Measurements from ENCODE around the gene SH2B2. TPM values are rescaled to one million over a fixed set of nuclear protein-coding genes. Genes with fewer than 3 reads are reported as not detected.

SH2B2 gene
- total and polyA plus RNA-seq, 2 donors (not counting 1 experiment from before 2014, with no cell fraction given), result 0.18 to 2.0 TPM

DNA sequence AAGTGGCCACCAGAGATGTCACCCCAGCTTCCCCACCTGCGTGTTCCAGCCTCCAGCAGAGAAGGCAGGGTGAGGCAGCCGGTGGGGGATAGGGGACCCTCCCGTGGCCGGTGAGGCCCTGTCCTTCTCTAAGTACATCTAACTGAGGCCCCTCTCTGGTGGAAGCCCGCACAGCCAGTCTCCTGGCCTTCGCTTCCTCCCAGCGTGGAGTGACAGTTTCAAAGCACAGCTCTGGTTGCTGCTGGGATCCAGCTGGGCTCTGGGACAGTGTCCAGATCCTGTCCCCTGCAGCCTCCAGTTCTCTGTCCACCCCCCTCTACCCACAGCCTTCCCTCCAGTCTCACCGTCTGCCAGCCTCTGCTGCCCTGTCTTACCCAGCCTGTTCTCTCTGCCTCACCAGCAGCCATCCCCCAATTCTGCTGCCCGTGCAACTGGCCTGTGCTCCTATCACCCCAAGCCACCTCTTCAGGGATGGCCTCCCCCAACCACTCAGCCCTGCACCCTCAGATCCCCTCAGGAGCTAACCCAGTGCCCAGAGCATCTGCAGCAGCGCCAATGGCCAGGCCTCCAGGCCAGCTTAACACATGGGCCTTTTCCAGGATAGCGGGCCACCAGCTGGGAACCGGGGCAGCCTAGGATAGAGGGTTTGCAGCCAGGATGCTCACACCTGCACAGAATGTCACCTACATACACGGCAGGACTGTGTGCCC, 16.3 kb upstream of the SH2B2 start:
- Histone ChIP-seq H2AFZ (ENCODE audit: low read length) (no peak overlapping the region), H3K9me3 (ENCODE audit: control insufficient read depth, insufficient read depth, low read depth, low read length) (no peaks in the 10 kb centered on the region), H3K4me2 (ENCODE audit: extremely low read depth, insufficient read depth, low read length) (no peak overlapping the region), H3K4me1 (ENCODE audit: control insufficient read depth, extremely low read depth, insufficient read depth, low read length) (peaks cover 11% of the 10 kb centered on the region), H3K9ac (ENCODE audit: insufficient read depth, low read length) (no peak overlapping the region), H3K4me3 (replicated peaks in 1 of 4; ENCODE audit: control extremely low read depth in 1 of 4, insufficient read depth in 1 of 4, low read depth in 3 of 4, low read length in 4 of 4) (no peak overlapping the region), H3K27me3 (ENCODE audit: control insufficient read depth, insufficient read depth, low read length) (no peaks in the 10 kb centered on the region), H3K27ac (ENCODE audit: insufficient read depth, low read length) (no peak overlapping the region), H3K79me2 (ENCODE audit: control insufficient read depth, insufficient read depth, low read length) (no peaks in the 10 kb centered on the region), H3K36me3 (ENCODE audit: control insufficient read depth, insufficient read depth, low read length) (no peaks in the 10 kb centered on the region), H4K20me1 (ENCODE audit: control insufficient read depth, extremely low read depth, insufficient read depth, low read length) (no peaks in the 10 kb centered on the region)
- TF ChIP-seq, protein P1, sequence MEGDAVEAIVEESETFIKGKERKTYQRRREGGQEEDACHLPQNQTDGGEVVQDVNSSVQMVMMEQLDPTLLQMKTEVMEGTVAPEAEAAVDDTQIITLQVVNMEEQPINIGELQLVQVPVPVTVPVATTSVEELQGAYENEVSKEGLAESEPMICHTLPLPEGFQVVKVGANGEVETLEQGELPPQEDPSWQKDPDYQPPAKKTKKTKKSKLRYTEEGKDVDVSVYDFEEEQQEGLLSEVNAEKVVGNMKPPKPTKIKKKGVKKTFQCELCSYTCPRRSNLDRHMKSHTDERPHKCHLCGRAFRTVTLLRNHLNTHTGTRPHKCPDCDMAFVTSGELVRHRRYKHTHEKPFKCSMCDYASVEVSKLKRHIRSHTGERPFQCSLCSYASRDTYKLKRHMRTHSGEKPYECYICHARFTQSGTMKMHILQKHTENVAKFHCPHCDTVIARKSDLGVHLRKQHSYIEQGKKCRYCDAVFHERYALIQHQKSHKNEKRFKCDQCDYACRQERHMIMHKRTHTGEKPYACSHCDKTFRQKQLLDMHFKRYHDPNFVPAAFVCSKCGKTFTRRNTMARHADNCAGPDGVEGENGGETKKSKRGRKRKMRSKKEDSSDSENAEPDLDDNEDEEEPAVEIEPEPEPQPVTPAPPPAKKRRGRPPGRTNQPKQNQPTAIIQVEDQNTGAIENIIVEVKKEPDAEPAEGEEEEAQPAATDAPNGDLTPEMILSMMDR (conservative IDR thresholded peaks at IDR 0.05 in 1 of 2, IDR thresholded peaks at IDR 0.05 in 1 of 2; ENCODE audit: low read depth in 1 of 2, low read length in 2 of 2), result no peak
- TF ChIP-seq EZH2 (IDR thresholded peaks at IDR 0.05; ENCODE audit: low read length, missing control alignments), result no peak
- no peak for DNase-seq (ENCODE audit: low read depth in 2 of 2)

- H3K4me3 ChIP-seq (replicated peaks in 1 of 4; ENCODE audit: control extremely low read depth in 1 of 4, insufficient read depth in 1 of 4, low read depth in 3 of 4, low read length in 4 of 4), result no peak overlapping the region
- H3K27me3 ChIP-seq (ENCODE audit: control insufficient read depth, insufficient read depth, low read length), result no peaks in the 10 kb centered on the region
- H3K9me3 ChIP-seq (ENCODE audit: control insufficient read depth, insufficient read depth, low read depth, low read length), result no peaks in the 10 kb centered on the region
- TF ChIP-seq, protein P1 (conservative IDR thresholded peaks at IDR 0.05 in 1 of 2, IDR thresholded peaks at IDR 0.05 in 1 of 2; ENCODE audit: low read depth in 1 of 2, low read length in 2 of 2), result no peak
- no peak for TF ChIP-seq EZH2 (IDR thresholded peaks at IDR 0.05; ENCODE audit: low read length, missing control alignments)
- no peaks in the 10 kb centered on the region for H3K79me2 ChIP-seq (ENCODE audit: control insufficient read depth, insufficient read depth, low read length)
- H3K27ac ChIP-seq (ENCODE audit: insufficient read depth, low read length), result no peak overlapping the region
- no peak overlapping the region for H3K9ac ChIP-seq (ENCODE audit: insufficient read depth, low read length)
- no peaks in the 10 kb centered on the region for H3K36me3 ChIP-seq (ENCODE audit: control insufficient read depth, insufficient read depth, low read length)
- no peak overlapping the region for H2AFZ ChIP-seq (ENCODE audit: low read length)
- H3K4me2 ChIP-seq (ENCODE audit: extremely low read depth, insufficient read depth, low read length), result no peak overlapping the region
- peaks cover 11% of the 10 kb centered on the region for H3K4me1 ChIP-seq (ENCODE audit: control insufficient read depth, extremely low read depth, insufficient read depth, low read length)
- no peaks in the 10 kb centered on the region for H4K20me1 ChIP-seq (ENCODE audit: control insufficient read depth, extremely low read depth, insufficient read depth, low read length)
- DNase-seq (ENCODE audit: low read depth in 2 of 2), result no peak
Measured at GRCh38 chr7:102271158-102271798, 15.4 kb upstream of the SH2B2 start.

DNA sequence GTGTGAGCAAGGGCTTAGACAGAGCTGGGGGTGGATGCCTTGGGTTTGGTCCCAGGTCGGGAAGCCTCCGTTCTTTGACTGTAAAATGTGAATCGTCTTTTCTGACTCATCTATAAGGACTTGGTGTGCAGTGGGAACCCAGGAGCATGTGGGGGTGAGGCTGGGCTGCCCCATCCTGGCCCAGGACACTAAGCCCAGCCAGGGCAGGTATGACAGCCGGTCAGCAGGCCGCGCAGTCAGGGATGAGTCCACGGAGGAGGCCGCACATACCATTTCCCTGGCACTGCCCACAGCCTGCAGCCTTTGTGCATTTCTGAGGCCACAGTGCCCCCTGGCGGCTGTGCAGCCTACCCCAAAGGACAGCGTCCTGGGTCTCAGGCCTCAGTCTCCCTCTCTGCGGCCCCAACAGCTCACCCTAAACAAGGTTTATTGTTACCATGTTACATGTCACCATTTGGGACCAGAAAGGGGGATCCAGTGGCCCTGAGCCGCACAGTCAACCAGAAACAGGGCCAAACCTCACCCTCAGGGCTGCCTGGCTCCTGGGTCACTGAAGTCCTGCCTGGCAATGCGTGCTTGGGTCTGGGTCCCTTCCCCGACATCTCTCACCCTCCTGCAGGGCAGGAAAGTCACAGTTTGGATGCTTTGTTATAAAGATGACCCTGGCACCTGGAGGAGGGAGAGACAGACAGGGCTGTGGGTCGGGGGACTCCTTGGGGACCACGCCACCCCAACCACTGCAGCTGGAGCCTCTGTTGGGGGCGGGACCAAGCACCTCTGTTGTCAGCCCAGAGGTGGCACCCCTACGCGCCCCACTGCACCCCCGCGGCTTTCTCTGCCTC, 14.4 kb upstream of the SH2B2 start:
- no peaks in the 10 kb centered on the region for H3K36me3 ChIP-seq (ENCODE audit: control insufficient read depth, insufficient read depth, low read length)
- no peak overlapping the region for H3K27ac ChIP-seq (ENCODE audit: insufficient read depth, low read length)
- H3K9ac ChIP-seq (ENCODE audit: insufficient read depth, low read length), result no peak overlapping the region
- DNase-seq (ENCODE audit: low read depth in 2 of 2), result peak; percentile 58 to 67
- no peaks in the 10 kb centered on the region for H4K20me1 ChIP-seq (ENCODE audit: control insufficient read depth, extremely low read depth, insufficient read depth, low read length)
- peaks cover 11% of the 10 kb centered on the region for H3K4me1 ChIP-seq (ENCODE audit: control insufficient read depth, extremely low read depth, insufficient read depth, low read length)
- H3K27me3 ChIP-seq (ENCODE audit: control insufficient read depth, insufficient read depth, low read length), result no peaks in the 10 kb centered on the region
- H3K4me3 ChIP-seq (replicated peaks in 1 of 4; ENCODE audit: control extremely low read depth in 1 of 4, insufficient read depth in 1 of 4, low read depth in 3 of 4, low read length in 4 of 4), result no peak overlapping the region
- peak overlapping the region; percentile 51 for H3K4me2 ChIP-seq (ENCODE audit: extremely low read depth, insufficient read depth, low read length)
- TF ChIP-seq, protein P1 (conservative IDR thresholded peaks at IDR 0.05 in 1 of 2, IDR thresholded peaks at IDR 0.05 in 1 of 2; ENCODE audit: low read depth in 1 of 2, low read length in 2 of 2), result peak; percentile 88
- no peak for TF ChIP-seq EZH2 (IDR thresholded peaks at IDR 0.05; ENCODE audit: low read length, missing control alignments)
- H2AFZ ChIP-seq (ENCODE audit: low read length), result peak overlapping the region; percentile 17
- H3K79me2 ChIP-seq (ENCODE audit: control insufficient read depth, insufficient read depth, low read length), result no peaks in the 10 kb centered on the region
- no peaks in the 10 kb centered on the region for H3K9me3 ChIP-seq (ENCODE audit: control insufficient read depth, insufficient read depth, low read depth, low read length)

All from fibroblast of lung (primary cell).